ENCODE data around the gene RHEX.

Gene RHEX

DNA sequence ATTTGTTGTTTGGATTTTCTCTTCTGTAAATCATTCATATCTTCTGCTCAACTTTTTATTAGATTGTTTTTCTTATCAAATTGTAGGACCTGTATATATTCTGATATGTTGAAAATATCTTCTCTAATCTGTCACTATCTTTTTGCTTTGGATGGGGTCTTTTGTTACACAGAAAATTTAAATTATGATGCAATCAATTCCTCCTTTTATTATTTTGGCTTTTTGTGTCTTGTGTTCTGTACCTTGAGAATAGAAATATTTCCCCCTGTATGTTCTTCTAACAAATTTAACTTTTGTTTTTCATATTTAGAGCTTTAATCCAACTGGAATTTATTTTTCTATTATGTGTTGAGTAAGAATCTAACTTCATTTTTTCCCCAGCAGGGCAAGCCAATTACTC is 67.4 kb downstream of the RHEX start:
- DNase-seq: no peak

DNA sequence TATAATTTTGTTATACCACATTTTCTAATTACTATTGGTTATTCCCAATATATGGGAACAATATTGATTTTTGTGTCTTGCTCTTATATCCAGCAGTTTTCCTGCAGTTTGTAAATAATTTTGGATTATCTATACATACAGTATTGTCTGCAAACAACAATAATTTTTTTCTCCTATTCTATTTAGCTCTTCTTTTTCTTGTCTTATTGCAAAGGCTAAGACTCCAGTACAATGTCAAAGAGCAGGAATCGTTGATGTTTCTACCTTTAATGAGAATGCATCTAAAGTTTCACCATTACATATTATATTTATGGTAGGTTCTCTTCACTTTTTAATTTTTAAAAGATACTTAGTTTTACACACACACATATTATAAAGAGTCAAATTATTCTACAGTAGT is 68.3 kb downstream of the RHEX start:
- DNase-seq: no peak

DNA sequence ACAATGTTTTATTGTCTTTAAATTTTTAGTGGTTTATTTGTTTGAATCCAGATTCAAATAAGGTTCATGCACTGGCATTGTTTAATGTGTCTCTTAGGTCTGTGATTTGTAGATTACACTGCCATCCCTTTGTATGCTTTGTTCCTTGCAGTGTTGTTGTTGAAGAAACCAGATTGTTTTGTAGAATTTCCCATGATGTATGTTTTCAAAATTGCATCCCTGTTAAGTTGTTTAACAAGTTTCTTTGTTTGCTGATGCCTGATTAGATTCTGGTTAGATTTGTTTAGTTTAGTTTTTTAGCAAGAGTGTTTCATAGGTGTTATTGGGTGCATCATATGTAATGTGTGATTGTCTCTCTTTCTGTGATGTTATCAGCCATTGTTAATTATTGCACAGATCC is 69.7 kb downstream of the RHEX start:
- DNase-seq: no peak

DNA sequence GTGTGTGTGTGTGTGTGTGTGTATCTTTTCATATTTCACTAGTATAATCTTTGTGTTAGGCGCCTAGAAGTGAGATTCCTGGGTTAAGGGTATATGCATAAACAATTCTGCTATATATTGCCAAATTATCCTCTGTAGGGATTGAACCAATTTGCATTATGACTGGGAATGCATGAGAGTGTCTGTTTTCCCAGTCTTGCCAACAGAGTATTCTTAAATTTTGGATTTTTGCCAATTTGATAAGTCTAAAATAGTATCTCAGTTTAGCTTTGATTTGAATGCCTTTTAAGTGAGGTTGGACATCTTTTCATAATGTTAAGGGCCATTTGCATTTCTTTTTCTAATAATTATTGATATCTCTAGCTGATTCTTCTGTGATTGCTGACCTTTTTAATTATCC is 72.4 kb downstream of the RHEX start:
- DNase-seq: no peak

DNA sequence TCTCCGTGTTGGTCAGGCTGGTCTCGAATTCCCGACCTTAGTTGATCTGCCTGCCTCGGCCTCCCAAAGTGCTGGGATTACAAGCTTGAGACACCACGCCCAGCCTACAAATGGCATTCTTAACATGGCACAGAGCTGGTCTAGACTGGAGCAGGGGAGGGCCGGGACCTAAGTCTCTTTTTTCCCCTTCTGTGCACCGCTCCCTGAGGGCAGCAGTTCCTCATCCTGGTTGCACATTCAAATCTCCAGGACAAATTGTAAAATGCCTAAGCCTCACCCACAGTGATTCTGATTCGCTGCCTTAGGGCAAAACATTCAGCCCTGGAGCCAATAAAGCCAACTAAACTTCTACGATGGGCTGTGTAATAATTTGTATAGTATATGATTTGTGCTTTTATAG is 74.4 kb downstream of the RHEX start:
- DNase-seq: no peak

DNA sequence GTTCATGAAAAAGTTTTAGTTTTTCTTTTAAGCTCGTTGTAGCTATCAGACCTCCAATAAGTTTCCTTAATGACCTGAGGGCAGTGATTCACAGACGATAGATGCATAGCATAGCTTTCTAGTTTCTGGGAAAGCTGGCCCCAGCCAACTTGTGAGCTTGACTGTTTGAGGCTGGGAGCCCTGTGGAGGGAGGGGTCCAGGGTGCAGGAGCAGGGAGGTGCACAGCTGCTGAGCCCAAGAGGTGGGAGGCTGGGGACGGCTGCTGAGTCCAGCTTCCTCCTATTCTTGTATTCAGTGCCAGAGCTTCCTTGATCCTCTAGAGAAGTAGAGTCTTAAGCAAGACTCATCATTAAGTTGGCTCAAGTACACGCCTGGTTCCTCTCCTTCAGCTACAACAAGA is 75.2 kb downstream of the RHEX start:
- no peak for DNase-seq

DNA sequence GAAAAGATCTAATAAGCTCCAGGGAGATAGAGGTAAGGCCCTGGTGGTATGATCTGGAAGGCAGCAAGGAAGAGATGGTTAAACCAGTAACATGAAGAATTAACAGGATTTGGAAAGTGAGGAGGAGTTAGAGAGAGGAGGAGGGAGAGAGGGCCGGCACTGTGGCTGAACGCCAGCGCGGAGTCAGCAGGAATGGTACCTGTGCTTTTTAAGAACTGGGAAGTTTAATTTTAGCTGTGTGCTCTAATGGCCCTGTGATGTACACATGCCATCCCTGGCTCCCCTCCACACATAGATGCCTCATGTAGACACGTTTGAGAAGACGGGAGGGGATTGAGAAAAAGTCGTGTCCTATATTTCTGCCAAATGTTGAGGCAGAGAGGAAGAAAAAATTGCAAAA is 78.1 kb downstream of the RHEX start:
- no peak for DNase-seq

DNA sequence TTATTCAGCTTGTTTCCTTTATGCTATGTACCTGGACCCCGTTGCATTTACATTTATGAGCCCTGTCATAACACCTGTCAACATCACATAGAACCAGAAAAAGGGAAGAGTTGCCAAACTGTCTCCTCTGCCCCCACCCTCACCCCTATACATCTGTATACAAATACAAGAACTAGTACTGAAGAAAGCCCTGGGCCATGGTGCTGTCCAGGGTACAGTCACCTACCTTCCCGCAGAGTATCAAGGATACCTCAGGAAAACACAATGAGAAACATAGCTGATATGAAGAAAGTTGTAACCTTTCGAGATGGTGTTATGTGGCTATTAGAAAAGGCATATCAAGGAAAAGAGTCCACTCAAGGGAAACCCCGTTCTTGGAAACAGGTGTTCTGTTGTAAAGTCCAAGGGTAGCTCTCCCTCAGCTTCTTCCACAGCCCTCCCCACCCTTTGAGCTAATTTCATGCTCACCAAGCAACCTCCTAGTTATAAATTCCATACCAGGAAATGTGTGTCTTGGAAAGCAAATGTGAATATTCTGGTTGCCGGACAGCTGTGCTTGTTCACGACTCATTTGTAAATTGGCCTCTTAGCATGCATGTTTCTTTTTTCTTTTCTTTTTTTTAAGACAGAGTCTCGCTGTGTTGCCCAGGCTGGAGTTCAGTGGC is 80.9 kb downstream of the RHEX start:
- no peak for DNase-seq

DNA sequence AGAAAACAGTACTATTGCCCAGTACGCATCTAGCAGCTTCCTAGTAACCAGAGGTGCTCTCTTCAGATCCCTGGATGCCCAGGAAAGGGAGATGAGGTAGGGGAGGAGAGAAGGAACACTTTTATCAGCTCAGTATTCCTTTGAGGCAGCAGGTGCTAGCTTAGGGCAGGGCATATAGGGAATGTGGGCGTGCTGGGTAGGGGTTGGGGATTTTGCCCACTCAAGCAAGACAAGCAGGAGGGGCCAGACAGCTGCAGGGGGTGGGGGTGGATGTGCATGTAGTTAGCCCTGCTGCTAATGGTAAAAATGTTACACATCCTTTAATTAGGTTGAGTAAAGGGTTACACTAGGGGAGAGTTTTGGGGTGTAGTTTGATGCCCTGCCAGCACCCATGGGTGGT is 82.3 kb downstream of the RHEX start:
- DNase-seq: no peak

DNA sequence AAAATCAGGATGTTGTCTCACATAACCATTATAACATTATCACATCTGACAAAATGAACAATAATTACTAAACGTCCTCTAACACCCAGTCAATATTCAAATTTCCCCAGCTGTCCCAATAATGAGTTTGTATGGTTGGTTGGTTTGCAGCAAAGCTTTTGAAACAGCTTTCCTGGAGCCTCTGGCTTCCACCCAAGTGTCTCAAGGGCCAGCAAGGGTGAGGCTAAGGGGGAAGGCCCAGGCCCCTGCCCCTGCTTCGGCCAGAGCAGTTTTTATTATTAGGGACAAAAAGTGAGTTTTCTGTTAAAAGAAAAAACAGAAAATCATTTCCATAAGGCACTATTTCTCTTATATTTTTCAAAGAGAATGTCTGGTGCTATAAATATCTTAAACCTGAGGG is 83.3 kb downstream of the RHEX start:
- DNase-seq: no peak

DNA sequence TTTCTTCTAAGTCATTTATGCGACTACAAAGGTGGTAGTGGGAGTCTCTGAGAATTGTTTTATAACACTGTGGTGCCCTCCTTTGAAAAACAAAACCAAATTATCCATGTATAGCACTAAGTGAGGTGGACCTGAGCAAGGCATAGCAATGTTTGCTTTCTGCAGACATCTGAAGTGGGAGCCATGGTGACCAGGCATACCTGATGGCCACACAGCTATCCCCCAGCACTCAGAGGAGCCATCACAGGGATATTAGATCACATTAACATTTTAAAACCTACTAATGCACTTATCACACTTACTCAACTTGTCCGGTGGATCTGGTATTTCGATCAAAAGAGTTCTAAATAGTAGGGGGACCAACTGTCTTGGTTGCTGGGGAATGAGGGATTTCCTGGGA is 89.0 kb downstream of the RHEX start:
- no peak for DNase-seq

DNA sequence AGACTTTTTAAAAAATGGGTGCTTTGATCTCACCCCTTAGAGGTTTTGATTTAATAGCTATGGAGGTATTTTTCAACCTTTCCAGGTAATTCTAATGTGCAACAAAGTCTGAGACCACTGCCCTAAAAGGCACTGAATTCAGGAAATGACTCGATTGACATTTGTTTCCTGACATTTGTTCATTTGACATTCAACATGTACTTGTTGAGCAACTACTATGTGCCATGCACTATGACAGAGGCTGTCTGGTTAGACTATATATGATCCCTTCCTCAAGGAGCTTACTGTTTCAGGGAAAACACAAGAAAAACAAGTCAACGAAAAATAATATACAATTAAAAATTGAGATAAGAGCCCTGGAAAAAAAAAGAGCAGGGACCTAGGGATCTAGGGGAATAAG is 89.8 kb downstream of the RHEX start:
- no peak for DNase-seq

DNA sequence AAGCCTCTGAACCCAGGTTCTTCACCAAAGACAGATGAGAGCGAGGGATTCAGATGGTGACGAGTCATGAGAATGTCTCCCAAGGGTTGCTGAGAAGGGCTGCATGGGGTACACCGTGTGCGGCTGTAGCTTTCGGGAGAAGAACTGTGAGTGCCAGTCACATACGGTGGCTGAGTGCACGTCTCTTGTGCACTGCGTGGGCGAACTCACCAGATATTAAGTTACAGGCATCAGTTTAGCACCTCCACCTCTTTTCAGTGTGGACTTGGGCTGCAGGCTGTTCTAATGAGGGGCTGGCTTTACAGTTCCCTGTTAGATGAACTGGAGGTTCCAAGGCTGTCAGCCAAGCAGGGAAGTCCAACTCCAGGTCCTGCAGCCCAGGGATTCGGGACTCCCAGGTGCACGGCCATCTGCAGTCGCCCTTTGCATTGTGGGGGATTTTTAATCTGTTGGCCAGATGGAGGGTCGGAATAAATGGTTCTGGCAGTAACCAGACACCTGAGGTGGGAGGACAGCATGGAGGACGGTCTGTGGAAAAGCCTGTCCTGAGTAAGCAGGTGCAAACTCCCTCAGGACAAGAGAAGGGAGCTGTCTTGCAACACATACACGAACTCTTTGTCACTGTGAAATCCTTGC is 90.7 kb downstream of the RHEX start:
- no peak for DNase-seq

DNA sequence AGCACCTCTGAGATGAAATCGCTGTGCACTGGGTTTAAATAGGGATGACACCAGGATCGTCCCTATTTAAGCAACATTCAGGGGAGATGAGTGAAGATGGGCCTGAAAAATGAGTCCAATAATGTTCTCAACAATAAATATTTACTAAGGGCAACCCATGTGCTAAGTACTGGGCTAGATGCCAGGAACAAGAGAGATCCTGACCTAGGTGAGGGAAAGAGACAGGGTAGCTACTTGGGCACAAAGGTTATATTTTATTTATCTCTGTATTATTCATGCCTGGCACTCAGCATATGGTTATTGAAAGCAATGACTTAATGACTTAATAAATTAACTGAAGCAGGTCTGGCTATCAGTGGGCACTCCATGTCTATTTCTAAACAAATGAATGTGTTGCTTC is 91.6 kb downstream of the RHEX start:
- no peak for DNase-seq

DNA sequence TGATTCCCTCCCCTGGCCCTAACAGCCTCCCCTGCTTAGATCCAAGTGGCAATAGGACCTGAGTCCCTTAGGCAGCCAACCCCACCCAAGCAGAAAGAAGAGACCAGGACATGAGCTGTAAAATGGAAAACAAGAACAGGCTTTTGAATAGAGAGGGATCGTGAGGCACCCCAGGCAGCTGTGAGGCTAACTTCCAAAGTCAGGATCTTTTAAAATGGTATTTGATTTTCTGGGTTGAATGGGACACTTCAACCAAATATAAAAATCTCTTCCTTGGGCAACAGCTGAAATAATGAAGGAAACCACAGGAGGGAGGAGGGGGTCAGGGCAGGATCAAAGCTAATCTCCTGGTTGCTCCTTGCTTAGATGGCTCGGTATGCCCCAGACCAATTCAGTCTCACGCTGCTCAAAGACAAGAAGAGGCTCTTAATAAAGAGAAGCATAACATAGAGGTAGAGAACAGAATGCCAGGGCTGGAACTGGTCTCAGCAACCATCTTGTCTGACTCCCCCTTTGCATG is 92.9 kb downstream of the RHEX start:
- DNase-seq: no peak

Measured in activated T-cell treated with anti-CD3 and anti-CD28 coated beads, Interleukin-2, amount 50 U/mL, for 48 hours (primary cell).